Vein endothelial cell (primary cell): Measurements from ENCODE around the gene NDOR1. TPM values are rescaled to one million over a fixed set of nuclear protein-coding genes. Genes with fewer than 3 reads are reported as not detected.

Experiments
- small RNA-seq: library from RNA; depleted of rRNA; stranded (forward); fragments of <200 nt; gene quantifications from one replicate; pipeline ENCODE3, GENCODE V24; 2012
- total RNA-seq: library from RNA; depleted of rRNA; stranded (reverse); fragments of >200 nt; gene quantifications from 2 replicates; pipeline ENCODE4 v1.2.3, GENCODE V29; 2012

NDOR1 gene
- total RNA-seq, 1 donor = 8.3 TPM

Small RNA genes lying within 50 kb of the gene (small RNA-seq; reads per million reads assigned to genes)
- not detected for gene MIR3621

Other genes starting within 250 kb of the NDOR1 start
- gene PTGDS, start 228.2 kb upstream of the NDOR1 start, total RNA-seq = not detected in 2 replicates
- gene LCNL1, start 222.7 kb upstream of the NDOR1 start, total RNA-seq = not detected in 2 replicates
- 14.6 and 19.6 TPM in 2 replicates for gene PAXX, start 213.3 kb upstream of the NDOR1 start, total RNA-seq
- 0.29 and 0.33 TPM in 2 replicates for gene CLIC3, start 209.1 kb upstream of the NDOR1 start, total RNA-seq
- gene ABCA2, start 177.5 kb upstream of the NDOR1 start, total RNA-seq = 12.4 and 18.6 TPM in 2 replicates
- gene FUT7, start 173.6 kb upstream of the NDOR1 start, total RNA-seq = not detected in 2 replicates
- gene NPDC1, start 159.5 kb upstream of the NDOR1 start, total RNA-seq = 52.6 and 64.7 TPM in 2 replicates
- gene ENTPD2, start 151.6 kb upstream of the NDOR1 start, total RNA-seq = not detected in 2 replicates
- 11.1 and 14.7 TPM in 2 replicates for gene SAPCD2, start 135.1 kb upstream of the NDOR1 start, total RNA-seq
- gene UAP1L1, start 128.2 kb upstream of the NDOR1 start, total RNA-seq = 19.9 and 21.5 TPM in 2 replicates
- gene MAN1B1, start 118.7 kb upstream of the NDOR1 start, total RNA-seq = 65.8 and 69.2 TPM in 2 replicates
- gene DPP7, start 91.0 kb upstream of the NDOR1 start, total RNA-seq = 70.4 and 103 TPM in 2 replicates
- gene GRIN1, start 66.5 kb upstream of the NDOR1 start, total RNA-seq = 0.10 TPM in 1 of 2 replicates, not detected in the other
- gene LRRC26, start 35.6 kb upstream of the NDOR1 start, total RNA-seq = not detected in 2 replicates
- not detected in 2 replicates for gene TMEM210, start 33.6 kb upstream of the NDOR1 start, total RNA-seq
- gene ANAPC2, start 17.1 kb upstream of the NDOR1 start, total RNA-seq = 30.1 and 37.6 TPM in 2 replicates
- 102 and 108 TPM in 2 replicates for gene SSNA1, start 17.0 kb upstream of the NDOR1 start, total RNA-seq
- 9.9 and 10.8 TPM in 2 replicates for gene TPRN, start 5.0 kb upstream of the NDOR1 start, total RNA-seq
- gene TMEM203, start 52 bp upstream of the NDOR1 start, total RNA-seq = 27.1 and 28.9 TPM in 2 replicates
- 0.19 and 0.65 TPM in 2 replicates for gene RNF208, start 16.5 kb downstream of the NDOR1 start, total RNA-seq
- 0.65 and 0.67 TPM in 2 replicates for gene CYSRT1, start 19.5 kb downstream of the NDOR1 start, total RNA-seq
- under 0.01 and 0.19 TPM in 2 replicates for gene RNF224, start 21.8 kb downstream of the NDOR1 start, total RNA-seq
- not detected in 2 replicates for gene SLC34A3, start 25.2 kb downstream of the NDOR1 start, total RNA-seq
- gene TUBB4B, start 35.6 kb downstream of the NDOR1 start, total RNA-seq = 199 and 241 TPM in 2 replicates
- not detected in 2 replicates for gene STPG3, start 45.6 kb downstream of the NDOR1 start, total RNA-seq
- 73.9 and 77.1 TPM in 2 replicates for gene NELFB, start 49.6 kb downstream of the NDOR1 start, total RNA-seq
- gene TOR4A, start 72.0 kb downstream of the NDOR1 start, total RNA-seq = 58.3 and 77.4 TPM in 2 replicates
- 46.7 and 64.3 TPM in 2 replicates for gene NRARP, start 96.6 kb downstream of the NDOR1 start, total RNA-seq
- 18.1 and 29.1 TPM in 2 replicates for gene EXD3, start 217.5 kb downstream of the NDOR1 start, total RNA-seq
- 1.9 and 2.0 TPM in 2 replicates for gene NOXA1, start 217.7 kb downstream of the NDOR1 start, total RNA-seq
- gene ENTPD8, start 235.7 kb downstream of the NDOR1 start, total RNA-seq = 0.33 TPM in 1 of 2 replicates, not detected in the other